ENCODE results near the gene TSEN2.
"Not testable (repeated sequence)": the region's sequence is repeated elsewhere in the genome, so short reads cannot be mapped to it uniquely, and the experiment has no call there.

The TSEN2 gene

DNA sequence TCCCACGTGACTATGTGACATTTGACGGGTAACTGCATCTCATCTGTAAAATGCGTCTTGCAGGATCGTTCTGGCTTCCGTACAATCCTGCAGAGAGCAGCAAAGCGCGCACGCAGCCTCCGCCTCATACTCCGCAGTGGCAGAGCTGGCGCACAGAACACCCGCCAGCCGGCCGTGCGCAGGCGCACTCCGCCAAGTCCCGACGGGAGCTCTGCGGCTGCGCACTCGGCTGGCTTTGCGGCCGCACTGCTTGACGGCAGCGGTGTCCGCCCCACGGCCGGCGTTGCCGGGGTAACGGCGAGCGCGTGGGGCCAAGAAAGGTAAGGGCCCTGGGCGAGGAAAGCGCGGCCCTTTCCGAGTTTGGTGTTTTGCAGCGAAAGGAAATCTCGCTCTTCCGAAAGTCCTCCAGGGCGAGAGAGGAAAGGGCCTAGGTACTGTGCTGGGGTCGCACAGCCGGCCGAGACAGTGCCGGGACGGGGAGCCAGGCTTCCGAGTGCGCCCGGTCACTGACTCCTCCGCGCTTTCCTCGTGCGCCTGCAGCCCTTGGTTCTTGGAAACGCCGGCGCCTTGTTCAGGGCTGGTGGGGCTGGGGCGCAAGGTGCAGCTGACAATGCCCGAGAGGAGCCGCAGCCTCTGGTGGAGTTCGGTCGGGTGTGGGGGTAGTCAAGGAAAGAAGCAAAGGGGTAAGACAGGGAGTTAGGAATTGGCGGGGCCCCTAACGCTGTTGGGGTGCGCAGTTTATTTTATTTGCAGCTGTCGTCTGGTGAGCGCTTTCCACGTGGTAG is at the start of gene TSEN2:
TSEN2 (plus strand) TSS at position 283 of the 785 bp plus-strand sequence. CDS start 5,321 bp downstream, outside the sequence.
- DNase-seq, result peak; percentile 96

DNA sequence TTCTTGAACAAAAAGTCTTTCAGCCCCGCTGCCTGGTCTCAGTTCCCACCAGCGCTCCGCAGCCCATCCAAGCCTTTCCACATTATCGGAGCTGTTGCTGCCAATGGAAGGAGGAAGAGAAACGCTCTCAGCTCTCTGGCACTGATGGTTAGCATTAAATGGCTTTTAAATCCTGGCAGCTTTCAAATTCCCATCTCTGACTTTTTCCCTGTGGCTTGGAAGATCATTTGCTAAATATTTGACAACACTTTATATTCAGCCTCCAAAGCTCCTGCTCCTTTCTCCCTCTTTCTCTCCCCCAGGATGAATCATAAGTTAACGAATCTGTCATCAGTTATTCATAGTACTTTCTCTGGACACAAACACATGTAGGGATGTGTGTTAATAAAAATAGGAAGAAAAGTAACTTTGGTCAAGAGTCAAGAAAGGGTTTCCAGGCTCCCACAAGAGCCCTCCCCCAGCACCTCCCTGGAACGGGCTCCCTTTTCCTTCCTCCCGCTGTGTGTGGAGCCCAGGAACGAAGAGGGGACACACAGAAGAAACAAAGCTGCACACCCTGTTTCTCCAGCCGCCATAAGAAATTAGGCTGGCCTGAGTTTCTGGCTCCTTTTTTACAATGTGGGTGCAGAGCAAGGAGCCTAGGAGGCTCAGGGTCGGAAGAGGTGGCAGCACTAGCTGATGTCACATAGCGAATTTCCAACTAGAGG is 47.6 kb upstream of the TSEN2 start:
- no peak for DNase-seq

DNA sequence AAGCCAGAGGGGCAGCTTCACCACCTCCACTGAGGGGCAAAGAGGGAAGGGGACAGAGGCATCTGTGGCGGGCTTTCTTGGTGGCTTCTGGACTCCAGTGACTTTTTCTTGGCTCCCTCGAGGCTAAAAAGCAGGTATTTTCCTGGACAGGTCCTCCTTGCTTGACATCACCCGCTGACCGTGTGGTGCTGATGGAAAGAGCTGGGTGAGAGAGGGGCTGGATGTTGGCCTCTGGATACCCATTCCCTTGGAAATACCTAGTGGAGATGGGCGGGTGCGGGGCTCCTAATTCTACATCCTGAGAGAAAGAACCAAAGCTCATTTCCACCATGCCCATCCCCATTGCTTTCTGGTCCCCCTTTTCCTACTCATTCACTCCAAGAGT is 47.1 kb upstream of the TSEN2 start:
- no peak for DNase-seq

DNA sequence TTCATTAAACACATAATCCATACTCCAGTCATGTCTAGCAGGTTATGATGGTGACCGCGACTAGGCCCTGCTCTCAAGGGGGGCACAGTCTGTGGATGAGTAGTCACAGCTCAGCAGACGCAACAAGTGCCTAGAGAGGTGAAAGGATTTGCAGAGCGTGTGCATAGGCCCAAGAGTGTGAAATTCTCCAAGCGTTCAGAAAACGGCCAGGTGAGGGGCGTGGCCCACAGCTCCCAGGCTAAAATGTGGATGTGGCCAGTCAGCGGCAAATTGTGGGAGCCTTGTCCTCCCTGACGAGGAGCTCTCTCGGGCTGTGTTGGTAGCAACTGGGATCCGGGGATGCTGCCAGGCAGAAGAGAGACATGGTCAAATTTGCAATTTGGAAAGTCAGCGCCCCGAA is 46.4 kb upstream of the TSEN2 start:
- DNase-seq, result no peak

DNA sequence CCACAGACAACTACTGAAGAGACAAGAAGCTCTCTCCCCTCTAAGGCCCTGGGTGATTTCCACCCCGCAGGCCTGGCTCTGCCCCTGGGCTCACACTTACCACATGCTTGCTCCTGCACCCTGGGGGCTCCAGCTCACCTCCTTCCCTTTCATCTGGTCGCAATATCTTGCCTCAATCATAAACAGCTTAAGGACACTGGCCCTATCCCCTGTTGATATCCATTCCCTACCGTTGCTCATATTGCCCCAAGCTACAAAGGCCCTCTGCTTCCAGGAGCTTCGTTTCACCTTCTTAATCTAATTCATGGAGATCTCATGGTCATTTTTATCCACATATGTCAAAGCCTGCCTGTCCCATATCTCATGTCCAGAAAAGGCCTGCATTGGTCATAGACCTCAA is 46.0 kb upstream of the TSEN2 start:
- no peak for DNase-seq

DNA sequence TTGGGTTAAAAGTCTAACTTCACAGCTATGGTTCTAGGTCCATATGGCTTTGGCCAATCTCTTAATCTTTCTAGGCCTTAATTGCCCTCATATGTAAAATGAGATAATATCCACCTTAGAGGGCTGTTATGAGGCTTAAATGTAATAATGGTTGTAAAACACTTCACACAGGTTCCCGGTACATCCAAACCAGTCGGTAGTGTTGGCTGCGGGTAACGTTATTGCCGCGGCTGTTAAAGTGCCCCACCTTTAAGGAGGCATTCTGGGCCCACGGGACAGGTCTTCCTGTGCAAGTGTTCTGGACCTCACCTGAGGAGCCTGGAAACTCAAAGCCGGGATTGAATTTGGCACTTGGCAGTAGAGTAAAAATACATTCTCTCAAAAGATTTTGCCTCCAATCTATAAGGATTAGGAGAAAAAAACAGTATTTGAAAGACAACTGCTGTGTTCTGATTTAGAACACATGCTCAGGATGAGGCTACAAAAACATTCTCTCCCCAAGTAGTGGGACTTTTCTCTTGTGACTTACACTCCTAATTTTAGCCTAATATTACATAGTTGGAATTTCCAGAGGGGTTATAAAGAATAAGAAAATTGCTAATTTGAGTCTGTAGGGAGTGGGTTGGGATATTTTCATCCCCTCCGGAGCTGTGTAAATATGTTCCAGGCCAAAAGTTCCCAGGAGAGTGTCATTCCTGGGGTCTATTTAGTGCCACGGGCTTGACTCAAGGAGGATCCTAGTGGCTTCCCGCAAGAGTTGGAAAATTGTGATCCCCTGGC is 44.9 kb upstream of the TSEN2 start:
- no peak for DNase-seq

DNA sequence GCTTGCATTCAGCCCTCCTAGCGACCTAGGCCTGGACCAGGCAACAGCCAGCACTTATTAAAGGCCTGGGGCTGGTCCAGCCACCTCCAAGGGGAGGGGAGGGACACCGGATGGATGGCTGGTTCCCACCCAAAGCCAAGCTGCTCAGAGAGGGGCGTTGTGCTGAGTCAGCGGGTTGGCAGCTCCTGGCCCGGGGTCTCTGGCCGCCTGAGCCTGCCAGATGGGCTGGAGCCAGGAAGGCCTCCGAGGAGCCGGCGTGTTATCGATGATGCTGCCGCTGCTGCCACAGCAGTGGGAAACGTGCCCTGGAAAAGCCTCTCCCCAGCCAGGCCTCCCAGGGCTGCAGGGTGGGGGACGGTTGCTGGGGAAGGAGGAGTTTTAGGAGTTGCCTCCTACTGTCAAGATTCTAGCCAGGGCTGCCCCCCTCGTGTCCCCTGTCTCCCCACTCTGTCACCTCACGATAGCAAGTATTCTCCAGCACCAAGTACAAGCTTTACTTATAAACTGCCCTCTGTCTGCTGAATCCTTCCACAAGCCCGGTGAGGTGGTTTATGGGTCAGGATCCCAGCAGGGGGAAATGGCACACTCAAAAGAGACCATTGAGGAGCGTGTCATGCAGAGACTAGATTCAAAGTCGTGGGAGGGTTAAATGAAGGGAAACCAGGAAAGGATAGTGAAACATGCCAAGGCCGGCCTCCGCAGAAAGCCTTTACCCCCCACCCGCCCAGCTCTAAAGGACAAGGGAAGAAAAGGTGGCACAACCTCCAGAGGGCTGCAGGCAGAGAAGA is 43.2 kb upstream of the TSEN2 start:
- DNase-seq, result no peak

DNA sequence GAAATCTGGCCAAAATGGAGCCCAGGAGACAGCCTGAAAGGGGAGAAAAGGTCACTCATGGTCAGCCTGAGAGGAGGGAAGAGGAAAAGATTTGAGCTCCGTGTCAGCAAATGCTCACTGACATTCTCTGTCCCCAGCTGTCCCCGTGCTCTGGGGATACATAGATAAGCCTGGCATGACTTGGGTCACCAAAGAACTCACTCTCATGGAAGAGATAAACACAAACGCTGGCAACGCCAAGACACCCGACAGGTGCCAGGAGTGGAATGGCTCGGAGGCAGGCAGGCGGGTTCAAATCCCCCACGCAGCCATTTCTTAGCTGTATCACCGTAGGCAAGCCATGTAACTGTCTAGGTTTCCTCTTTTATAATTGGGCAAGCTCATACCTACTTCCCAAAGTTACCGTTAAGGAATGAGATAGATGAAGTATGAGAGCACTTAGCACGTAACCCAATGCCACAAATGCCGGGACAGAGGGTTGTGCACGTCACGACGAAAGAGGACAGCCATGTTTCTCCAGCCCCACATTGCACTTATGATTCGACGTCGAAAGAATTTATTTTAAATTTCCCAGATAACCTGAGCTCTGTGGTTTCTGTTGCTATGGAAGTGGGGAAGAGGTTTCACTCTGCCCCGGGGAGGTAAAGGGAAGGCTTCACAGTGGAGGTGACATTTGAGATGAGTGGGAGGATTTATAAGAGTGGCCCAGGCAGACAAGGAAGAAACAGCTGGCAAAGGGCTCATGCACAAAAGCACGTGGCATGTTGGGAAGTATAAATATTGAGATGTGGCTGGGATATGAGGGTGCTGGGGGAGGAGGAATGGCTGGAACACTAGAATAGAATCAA is 41.4 kb upstream of the TSEN2 start:
- no peak for DNase-seq

DNA sequence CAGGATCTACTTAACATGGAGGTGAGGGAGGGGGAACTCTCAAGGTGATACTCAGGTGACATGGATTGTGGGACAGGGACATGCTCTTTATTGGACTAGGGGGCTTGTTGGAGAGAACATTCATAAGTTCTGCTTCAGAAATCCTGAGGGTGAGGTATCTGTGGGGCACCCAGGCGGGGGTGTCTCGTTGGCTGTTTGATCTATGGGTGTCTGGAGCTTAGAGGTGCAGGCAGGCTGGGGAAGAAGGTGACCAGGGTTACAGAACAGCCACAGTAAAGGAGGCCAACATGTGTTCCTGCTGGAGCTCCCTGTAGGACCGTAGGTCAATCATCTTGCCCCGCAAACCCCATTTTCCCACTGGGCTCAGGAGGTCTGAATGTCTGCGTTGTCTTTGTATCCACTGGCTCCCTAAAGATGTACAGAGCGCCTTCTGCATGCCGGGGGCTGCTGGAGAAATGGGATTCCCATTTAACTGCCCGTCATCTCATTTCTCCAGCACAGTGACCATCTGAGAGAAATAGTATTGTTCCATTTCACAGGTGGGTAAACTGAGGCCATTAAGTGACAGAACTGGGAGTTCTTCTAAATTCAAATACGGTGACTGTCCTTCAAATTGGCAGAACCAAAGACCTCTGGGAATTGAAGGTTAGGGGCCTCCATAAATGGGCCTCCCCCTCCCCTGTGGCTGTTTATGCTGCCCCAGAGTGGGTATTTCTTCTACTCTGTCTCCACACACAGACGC is 40.3 kb upstream of the TSEN2 start:
- no peak for DNase-seq

DNA sequence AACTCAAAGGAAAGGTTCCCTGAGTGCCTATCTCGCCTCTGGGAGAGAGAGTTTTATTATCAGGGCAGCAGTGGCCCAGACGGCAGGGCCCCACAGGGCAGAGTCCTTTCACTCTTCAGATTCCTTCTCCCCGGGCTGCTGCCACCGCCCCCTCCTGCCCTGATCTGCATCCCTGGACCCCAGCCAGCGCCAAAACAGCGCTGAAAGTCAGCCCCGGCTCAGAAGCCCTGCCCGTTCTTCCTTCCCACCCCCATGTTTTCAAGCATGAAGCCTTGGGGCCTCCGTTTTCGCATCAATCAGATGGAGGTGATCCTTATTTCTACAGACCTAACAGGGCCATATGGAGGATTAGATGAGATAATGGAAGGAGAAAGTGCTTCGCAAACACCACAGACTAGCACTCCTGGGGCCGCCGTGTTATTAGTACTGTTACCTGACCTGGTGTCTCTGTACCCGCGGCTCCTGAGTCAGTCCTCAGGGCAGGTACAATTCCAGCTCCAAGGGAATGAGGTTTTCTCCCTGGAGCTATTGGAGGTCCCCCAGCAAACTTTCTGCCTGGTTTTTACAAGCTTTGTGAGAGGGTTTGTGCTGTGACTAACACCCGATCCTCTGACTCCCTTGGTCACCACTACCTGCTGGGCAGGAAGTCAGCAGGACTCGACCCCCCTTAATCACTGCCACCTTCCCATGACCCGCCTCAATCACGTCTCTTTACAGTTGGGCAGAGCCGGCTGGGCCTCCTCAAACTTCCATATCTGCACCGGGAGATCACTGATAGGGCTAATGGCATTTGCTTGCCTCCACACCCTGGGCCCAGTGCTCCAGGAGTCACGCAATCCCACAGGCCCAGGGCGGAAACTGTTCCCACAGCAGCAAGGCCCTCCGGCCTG is 39.5 kb upstream of the TSEN2 start:
- DNase-seq, result no peak

DNA sequence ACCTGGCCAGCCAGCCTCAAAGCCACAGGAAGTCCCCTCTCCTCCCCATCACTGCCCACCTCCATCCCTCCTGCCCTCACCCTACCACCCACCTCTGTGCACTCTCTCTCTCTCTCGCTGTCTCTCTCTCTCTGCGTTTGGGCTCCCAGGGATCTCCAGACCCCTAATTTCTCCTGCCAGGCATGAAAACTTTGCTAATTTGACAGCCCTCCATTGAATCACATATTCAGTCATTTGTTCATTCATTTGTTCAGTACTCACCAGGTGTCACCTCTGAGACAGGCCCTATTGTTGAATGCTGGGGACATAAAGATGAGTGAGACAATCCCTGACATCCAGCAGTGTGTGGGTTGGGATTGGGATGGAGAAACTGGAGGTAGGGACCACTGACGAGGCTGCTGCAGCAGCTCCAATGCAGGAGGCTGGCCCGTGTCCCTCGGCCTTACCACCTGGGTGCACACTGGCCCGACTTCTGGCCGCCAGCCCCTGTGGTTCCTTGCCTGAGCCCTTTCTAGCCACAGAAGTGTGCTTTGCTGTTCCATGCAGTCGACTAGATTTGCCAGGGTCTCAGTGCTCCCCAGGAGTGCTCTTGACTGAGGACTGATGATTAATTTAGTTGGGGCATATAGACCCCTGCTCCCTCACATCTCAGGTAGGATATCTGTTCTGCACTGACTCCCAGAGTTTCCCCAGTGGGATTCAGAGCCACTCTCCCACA is 38.6 kb upstream of the TSEN2 start:
- DNase-seq, result no peak

DNA sequence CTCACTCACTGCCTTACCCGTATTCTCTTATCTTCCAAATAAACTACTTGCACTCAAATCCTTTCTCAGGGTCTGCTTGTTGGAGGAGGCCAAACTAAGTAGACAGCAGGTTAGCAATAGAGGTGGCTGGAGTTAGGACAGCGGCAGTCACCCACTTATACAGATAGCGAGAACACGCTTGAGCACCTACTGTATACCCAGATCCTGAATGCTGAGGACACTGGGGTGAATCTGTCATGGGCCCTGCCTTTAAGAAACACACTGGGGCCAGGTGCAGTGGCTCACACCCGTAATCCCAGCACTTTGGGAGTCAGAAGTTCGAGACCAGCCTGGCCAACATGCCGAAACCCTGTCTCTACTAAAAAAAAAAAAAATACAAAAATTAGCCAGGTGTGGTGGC is 38.0 kb upstream of the TSEN2 start:
- DNase-seq, result no peak

DNA sequence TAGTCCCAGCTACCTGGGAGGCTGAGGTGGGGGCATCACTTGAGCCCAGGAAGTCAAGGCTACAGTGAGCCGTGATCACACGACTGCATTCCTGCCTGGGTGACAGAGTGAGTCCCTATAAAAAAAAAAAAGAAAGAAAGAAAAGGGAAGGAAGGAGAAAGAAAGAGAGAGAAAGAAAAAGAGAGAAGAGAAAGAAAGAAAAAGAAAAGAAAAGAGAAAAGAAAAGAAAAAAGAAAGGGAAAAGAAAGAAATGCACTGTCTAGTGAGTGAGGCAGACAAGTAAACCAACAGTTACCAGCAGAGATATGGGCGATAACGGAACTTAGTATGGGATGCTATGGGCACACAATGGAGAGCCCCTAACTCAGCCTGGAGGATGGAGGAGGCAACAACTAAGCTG is 37.2 kb upstream of the TSEN2 start:
- DNase-seq, result no peak

DNA sequence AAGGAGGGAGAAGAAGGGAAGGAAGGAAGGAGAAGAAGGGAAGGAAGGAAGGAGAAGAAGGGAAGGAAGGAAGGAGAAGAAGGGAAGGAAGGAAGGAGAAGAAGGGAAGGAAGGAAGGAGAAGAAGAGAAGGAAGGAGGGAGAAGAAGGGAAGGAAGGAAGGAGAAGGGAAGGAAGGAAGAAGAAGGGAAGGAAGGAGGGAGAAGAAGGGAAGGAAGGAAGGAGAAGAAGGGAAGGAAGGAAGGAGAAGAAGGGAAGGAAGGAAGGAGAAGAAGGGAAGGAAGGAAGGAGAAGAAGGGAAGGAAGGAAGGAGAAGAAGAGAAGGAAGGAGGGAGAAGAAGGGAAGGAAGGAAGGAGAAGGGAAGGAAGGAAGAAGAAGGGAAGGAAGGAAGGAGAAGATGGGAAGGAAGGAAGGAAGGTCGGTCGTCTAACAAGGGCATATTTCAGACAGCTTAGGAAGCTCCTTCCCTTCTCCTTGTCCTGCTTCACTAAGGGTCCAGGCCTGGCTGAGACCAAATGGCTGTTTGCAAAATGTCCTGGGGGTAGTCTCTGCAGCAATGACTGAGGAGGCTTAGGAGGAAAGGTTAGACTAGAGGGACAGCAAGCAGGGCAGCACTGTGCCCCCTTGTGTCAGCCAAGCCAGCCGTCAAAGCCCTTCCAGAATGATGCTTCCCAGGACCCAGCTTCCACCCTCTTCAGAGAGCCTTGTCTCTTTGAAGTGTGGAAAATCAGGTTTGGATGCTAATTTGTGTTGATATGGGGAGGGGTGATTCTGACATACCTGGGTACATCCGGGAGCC is 35.7 kb upstream of the TSEN2 start:
- not testable (repeated sequence) for DNase-seq

DNA sequence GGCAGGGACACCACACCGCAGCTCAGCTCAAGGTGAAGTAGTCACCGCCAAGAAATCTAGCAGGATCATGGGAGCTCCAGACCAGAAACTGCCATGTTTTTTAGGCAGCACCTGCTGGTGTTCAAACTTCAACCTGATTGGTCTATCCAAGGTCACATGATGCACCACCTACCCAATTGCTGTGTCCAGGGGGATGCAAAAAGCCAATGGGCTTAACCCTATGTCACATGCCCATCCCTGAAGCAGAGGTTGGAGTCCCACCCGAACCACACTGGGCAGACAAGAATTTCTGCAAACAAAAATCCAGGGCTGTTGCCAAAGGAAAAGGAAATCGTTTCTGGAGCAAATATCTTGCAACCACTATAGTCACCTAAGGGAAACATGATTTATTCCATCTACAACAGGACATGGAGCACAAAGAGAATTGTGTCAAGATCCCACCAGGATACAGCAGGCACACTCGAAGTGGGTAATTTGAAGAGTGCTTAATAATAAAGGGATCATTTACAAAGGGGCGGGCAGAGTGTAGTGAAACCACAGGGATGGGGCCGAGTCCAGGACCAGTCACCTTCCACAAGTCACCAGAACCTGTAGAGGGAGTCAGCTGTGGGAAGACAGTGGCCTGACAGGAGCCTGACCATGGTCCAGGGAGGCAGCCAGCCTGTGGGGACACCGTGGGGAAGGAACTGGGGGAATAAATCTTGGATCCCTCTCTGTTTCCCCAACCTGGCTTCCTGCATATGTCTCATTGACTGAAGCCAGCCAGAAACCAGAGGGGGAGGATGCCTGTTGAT is 34.2 kb upstream of the TSEN2 start:
- no peak for DNase-seq

DNA sequence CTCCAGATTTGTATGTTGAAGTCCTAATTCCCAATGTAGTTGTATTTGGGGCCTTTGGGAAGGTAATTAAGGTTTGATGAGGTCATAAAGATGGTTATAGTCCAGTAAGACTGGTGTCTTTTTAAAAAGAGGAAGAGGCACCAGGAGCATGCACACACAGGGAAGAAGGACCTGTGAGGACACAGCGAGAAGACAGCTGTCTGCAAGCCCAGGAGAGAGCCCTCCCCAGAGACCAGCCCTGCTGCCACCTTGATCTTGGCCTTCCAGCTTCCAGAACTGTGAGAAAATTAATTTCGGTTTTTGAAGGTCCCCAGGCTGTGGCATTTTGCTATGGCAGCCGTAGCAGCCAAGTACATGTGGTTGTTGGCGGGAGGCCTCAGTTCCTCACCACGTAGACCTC is 32.8 kb upstream of the TSEN2 start:
- DNase-seq, result no peak

DNA sequence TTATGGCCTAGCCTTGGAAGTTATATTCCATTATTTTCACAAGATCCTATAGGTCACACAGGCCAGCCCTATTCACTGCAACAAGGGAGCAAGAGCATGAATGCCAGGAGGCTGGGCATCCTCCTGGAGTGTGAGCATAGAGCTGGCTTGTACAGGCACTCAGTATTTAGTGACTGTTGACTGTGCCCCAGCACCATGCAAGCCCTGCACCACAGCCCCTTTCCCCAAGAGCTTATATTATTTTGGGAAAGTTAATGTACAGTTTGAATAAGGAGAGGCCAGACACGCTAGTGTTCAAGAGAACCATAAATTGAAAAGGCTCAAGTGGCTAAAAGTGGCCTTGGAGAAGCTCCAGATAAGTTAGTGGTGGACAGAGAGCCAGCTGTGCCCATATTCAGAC is 32.3 kb upstream of the TSEN2 start:
- no peak for DNase-seq

All from stimulated activated CD4-positive, alpha-beta T cell treated with anti-CD3 and anti-CD28 coated beads, Interleukin-4, amount 100 ng/mL, for 1 hour (primary cell).